Measurements from ENCODE around the gene WIZ. TPM values are rescaled to one million over a fixed set of nuclear protein-coding genes. Genes with fewer than 3 reads are reported as not detected.

Gene WIZ
- total RNA-seq, 1 donor from 2014 or later: 36.5 TPM

GRCh38 chr19:15433519-15434069, 16.2 kb downstream of the WIZ start:
- peak overlapping the region; percentile 97 for H3K27ac Mint-ChIP-seq
- H3K36me3 Mint-ChIP-seq (ENCODE audit: low read depth): peaks cover 14% of the 10 kb centered on the region
- H3K4me1 Mint-ChIP-seq: peaks cover 28% of the 10 kb centered on the region
- H3K4me3 Mint-ChIP-seq: peak overlapping the region; percentile 97
- H3K27me3 Mint-ChIP-seq: peaks cover 2% of the 10 kb centered on the region
- intact Hi-C loops (cut with micrococcal nuclease): loop anchor here (2.0 kb wide), 1 partner anchor 33 kb away; no protein-coding TSS in a partner anchor
- H3K9me3 Mint-ChIP-seq: no peaks in the 10 kb centered on the region
- DNase-seq: no peak

- peak overlapping the region; percentile 97 for H3K27ac Mint-ChIP-seq
- intact Hi-C loops (cut with micrococcal nuclease): loop anchor here (1.0 to 2.0 kb wide), 4 partner anchors 14 to 123 kb away; partner anchors contain the start of gene AKAP8
- H3K36me3 Mint-ChIP-seq (ENCODE audit: low read depth): peaks cover 16% of the 10 kb centered on the region
- H3K4me1 Mint-ChIP-seq: peaks cover 28% of the 10 kb centered on the region
- H3K27me3 Mint-ChIP-seq: peaks cover 2% of the 10 kb centered on the region
- H3K9me3 Mint-ChIP-seq: no peaks in the 10 kb centered on the region
- H3K4me3 Mint-ChIP-seq: peak overlapping the region; percentile 97
- DNase-seq: peak; percentile 99
Observed at GRCh38 chr19:15432629-15433518, 16.9 kb downstream of the WIZ start.

DNA sequence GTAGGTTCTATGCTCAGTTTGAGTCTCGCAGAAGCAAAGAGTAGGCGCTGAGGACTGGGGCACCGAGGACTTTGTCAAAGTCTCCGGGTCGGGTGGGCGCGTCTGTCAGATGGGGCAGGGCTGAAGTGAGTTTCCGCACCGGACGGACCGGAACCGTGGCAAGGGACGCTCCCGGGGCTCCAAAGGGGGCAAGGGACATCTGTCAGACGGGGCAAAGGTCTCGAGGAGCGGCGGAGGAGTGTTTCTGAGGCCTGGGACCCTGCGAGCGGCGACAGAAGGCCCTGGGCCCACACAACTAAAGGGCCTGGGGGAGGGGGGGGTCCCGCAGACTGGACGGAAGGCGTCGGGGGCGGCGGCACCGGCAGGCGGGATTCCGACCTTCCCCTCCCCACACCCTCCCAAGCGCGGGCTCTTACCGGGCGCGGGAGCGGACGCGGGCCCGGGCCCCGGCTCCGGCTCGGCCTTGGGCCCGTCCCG, 17.7 kb downstream of the WIZ start:
- H3K4me1 Mint-ChIP-seq: peaks cover 29% of the 10 kb centered on the region
- no peaks in the 10 kb centered on the region for H3K9me3 Mint-ChIP-seq
- intact Hi-C loops (cut with micrococcal nuclease): loop anchor here (1.0 to 2.0 kb wide), 4 partner anchors 13 to 124 kb away; partner anchors contain the start of gene AKAP8
- peak; percentile 79 for DNase-seq
- H3K36me3 Mint-ChIP-seq (ENCODE audit: low read depth): peaks cover 22% of the 10 kb centered on the region
- peak overlapping the region; percentile 99 for H3K4me3 Mint-ChIP-seq
- peak overlapping the region; percentile 98 for H3K27ac Mint-ChIP-seq
- H3K27me3 Mint-ChIP-seq: peaks cover 2% of the 10 kb centered on the region

DNA sequence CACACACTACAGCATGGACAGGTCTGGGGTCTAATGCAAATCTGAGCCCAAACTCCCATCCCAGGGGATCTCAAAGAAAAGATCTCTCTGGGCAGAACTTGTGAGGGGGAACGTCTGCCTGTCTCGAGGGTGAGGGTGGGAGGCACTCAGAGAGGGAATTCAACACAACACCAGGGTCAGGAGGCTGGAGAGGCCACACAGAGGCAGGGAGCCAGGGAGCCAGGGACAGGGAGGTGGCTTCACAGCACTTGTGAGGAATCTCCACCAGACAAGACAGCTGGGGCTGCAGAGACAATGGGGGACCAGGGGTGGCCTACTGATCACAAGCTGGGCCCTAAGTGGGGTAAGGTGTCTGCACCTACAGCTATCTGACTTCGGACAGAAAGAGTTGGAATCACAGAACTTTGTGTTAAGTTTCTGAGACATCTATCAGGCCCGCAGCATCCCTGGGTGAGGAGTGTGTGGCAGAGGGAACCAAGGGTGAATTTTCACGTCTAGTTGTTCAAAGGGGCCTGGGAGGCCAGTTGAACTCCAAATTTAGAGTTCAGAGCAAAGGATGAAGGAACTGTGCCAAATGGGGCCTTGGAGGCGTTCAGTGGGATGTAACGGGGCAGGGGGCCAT, 18.2 kb downstream of the WIZ start:
- Mint-ChIP-seq H3K4me1 (peaks cover 29% of the 10 kb centered on the region), H3K4me3 (peak overlapping the region; percentile 99), H3K36me3 (ENCODE audit: low read depth) (peaks cover 27% of the 10 kb centered on the region), H3K27ac (peak overlapping the region; percentile 98), H3K9me3 (no peaks in the 10 kb centered on the region), H3K27me3 (peaks cover 2% of the 10 kb centered on the region)
- no peak for DNase-seq
- intact Hi-C loops (cut with micrococcal nuclease): loop anchor here (1.0 to 2.0 kb wide), 4 partner anchors 12 to 125 kb away; partner anchors contain the start of gene AKAP8

DNA sequence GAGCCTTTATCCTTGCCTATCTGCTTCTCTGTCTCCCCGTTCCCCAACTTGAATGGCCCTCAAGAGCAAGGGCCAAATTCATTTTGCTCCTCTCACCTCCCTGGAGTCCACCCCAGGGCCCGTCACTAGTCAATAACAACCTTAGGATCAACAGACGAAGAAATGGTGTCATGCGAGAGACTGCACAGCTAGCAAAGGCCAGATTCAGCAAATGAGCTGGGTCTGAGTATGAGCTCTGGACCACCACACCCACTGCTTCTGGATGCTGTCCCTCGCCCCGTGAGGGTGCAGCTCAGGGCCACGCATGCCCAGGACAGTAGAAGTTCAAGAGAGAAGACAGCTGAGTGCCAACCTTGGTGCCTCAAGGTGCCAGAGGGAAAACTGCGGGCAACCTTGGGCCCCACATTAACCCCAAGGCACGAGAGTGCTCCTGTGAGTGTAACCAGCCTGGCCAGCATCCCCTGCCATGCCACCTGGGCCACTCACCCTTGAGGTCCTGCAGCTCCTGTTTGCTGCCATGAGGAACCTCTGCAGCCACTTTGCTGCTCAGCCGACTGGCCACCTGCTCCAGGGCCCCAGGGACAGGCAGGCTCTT, 19.1 kb downstream of the WIZ start:
- Mint-ChIP-seq H3K9me3 (no peaks in the 10 kb centered on the region), H3K27me3 (peaks cover 2% of the 10 kb centered on the region), H3K27ac (peak overlapping the region; percentile 98), H3K36me3 (ENCODE audit: low read depth) (peaks cover 32% of the 10 kb centered on the region), H3K4me3 (peak overlapping the region; percentile 99), H3K4me1 (peaks cover 30% of the 10 kb centered on the region)
- no peak for DNase-seq
- intact Hi-C loops (cut with micrococcal nuclease): no loop called here

- no peak for DNase-seq
- Mint-ChIP-seq H3K4me3 (peak overlapping the region; percentile 99), H3K36me3 (ENCODE audit: low read depth) (peaks cover 37% of the 10 kb centered on the region), H3K27me3 (peaks cover 2% of the 10 kb centered on the region), H3K4me1 (peaks cover 30% of the 10 kb centered on the region), H3K9me3 (no peaks in the 10 kb centered on the region), H3K27ac (no peak overlapping the region)
- intact Hi-C loops (cut with micrococcal nuclease): no loop called here
Observed at GRCh38 chr19:15429825-15430467, 19.8 kb downstream of the WIZ start.

DNA sequence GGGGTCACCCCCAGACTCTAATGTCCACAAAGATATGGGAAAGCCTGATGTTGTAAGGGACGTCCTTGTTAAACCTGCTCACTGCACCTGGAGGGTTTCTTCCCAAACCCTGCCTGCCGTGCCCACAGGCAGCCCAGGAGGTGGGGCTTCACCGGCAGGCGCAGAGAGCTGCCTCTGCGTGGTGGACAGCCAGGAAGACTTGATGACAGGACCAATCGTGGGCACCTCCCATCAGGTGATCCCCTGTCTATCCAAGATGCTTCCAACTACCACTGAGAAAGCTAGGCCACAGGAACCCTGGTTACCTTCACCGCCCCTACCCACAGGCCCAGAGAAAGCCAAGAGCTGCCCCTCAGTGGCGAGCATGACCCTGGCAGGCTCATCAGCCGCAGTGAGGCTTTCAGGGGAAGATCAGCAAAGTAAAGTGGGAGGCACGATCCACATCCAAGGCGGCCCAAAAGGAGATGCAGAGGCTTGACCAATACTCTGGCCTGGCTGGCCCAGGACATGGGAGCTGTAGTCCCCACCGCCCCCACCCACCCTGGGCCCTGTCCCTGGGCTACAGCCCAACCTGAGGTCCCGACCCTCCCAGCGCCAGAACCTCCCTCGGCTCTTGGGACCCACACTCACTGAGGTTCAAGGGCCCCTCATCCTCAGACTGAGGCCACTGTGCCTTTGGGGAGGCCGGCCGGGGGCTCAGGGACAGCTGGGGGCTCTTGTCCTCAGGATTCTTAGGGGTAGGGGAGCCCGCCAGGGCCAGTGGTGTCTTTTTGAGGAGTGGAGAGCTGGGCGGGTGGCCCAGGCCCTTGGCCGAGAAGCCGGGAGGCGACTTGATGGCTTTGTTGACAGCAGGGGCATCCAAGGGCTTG, 20.6 kb downstream of the WIZ start:
- Mint-ChIP-seq H3K4me3 (no peak overlapping the region), H3K27me3 (peaks cover 2% of the 10 kb centered on the region), H3K4me1 (peaks cover 30% of the 10 kb centered on the region), H3K27ac (peak overlapping the region; percentile 11), H3K9me3 (no peaks in the 10 kb centered on the region), H3K36me3 (ENCODE audit: low read depth) (peaks cover 41% of the 10 kb centered on the region)
- intact Hi-C loops (cut with micrococcal nuclease): no loop called here
- no peak for DNase-seq

- H3K27ac Mint-ChIP-seq: no peak overlapping the region
- peaks cover 23% of the 10 kb centered on the region for H3K4me1 Mint-ChIP-seq
- no peaks in the 10 kb centered on the region for H3K9me3 Mint-ChIP-seq
- H3K27me3 Mint-ChIP-seq: peaks cover under 1% of the 10 kb centered on the region
- H3K4me3 Mint-ChIP-seq: no peak overlapping the region
- intact Hi-C loops (cut with micrococcal nuclease): no loop called here
- H3K36me3 Mint-ChIP-seq (ENCODE audit: low read depth): peaks cover 50% of the 10 kb centered on the region
- no peak for DNase-seq
Observed at GRCh38 chr19:15427991-15428471, 21.7 kb downstream of the WIZ start.

DNA sequence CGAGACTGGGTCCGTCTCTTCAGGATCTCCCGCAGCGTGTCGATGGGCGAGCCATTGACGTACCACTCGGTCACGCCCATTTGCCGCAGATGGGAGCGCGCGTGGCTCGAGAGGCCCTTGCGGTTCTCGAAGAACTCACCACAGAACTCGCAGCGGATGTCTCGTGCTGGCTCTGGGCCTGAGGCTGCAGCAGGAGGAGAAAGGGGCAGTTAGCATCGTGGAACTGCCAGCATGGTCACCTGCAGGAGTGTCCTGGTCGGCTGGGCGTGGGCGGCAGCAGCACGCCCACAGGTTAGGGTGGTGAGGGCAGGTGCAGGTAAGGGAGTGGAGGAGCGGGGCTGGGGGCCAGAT, 22.4 kb downstream of the WIZ start:
- no peak overlapping the region for H3K27ac Mint-ChIP-seq
- intact Hi-C loops (cut with micrococcal nuclease): no loop called here
- no peak overlapping the region for H3K4me3 Mint-ChIP-seq
- H3K4me1 Mint-ChIP-seq: peaks cover 22% of the 10 kb centered on the region
- no peaks in the 10 kb centered on the region for H3K27me3 Mint-ChIP-seq
- H3K36me3 Mint-ChIP-seq (ENCODE audit: low read depth): peaks cover 56% of the 10 kb centered on the region
- DNase-seq: no peak
- no peaks in the 10 kb centered on the region for H3K9me3 Mint-ChIP-seq

DNA sequence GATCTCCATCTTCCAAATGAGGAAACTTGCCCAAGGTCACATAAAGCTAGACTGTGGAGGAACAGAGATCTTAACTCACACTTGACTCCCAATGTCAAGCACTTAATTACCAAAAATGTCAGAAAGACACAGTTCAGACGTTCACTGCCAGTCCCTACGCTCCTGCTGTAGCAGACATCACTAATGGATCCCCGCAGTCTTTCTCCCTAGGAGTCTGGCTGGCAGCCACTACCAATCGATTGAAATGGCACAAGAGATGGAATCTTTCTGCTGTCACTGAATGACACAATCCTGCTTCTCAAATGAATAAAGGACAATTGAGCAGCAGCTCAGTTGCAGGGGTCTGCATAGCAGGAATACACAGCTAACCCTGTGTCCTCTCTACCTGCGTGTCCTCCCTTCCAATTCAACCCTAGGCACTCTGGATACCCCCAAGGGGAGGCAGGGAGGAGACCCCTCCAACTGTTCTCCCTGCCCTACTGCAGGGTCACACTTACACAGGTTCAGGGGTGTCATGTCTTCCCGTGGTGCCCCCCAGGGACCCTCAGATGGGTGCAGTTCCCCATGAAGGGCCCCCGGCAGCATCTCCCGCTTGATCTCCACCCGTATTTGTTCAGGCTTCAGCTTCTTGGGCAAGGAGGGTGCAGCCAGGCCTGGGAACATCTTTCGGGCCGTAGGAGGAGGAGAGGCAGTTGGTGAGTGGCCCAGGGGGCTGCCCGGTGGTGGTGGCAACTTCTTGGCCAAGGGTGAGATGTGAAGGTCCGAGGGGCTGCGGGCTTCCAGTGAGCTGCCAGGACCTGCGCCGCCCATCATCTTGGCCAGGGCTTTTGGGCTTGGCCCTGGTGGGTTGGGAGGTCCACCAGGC, 23.0 kb downstream of the WIZ start:
- no peaks in the 10 kb centered on the region for H3K9me3 Mint-ChIP-seq
- DNase-seq: no peak
- intact Hi-C loops (cut with micrococcal nuclease): no loop called here
- H3K4me3 Mint-ChIP-seq: no peak overlapping the region
- H3K36me3 Mint-ChIP-seq (ENCODE audit: low read depth): peaks cover 59% of the 10 kb centered on the region
- peak overlapping the region; percentile 19 for H3K27ac Mint-ChIP-seq
- H3K27me3 Mint-ChIP-seq: no peaks in the 10 kb centered on the region
- peaks cover 19% of the 10 kb centered on the region for H3K4me1 Mint-ChIP-seq

- H3K27me3 Mint-ChIP-seq: no peaks in the 10 kb centered on the region
- peaks cover 8% of the 10 kb centered on the region for H3K4me1 Mint-ChIP-seq
- H3K9me3 Mint-ChIP-seq: no peaks in the 10 kb centered on the region
- no peak overlapping the region for H3K27ac Mint-ChIP-seq
- intact Hi-C loops (cut with micrococcal nuclease): no loop called here
- peaks cover 54% of the 10 kb centered on the region for H3K36me3 Mint-ChIP-seq (ENCODE audit: low read depth)
- H3K4me3 Mint-ChIP-seq: no peak overlapping the region
- no peak for DNase-seq
Observed at GRCh38 chr19:15425321-15425950, 24.3 kb downstream of the WIZ start.

Data from activated CD4-positive, alpha-beta T cell treated with anti-CD3 and anti-CD28 coated beads, Interleukin-2, amount 10 ng/mL, durations not matched to agents 24 days and 14 days (primary cell).